SH-SY5Y (cell line): Measurements from ENCODE around the gene KCNF1.

Source experiments
- GATA2 ChIP-seq: IDR thresholded peaks from 2 replicates; pipeline ENCODE4 v1.6.1; 2011; ENCODE audit warnings: mild to moderate bottlenecking, low read depth, low read length
- GATA3 ChIP-seq: IDR thresholded peaks from 2 replicates; pipeline ENCODE4 v1.6.1; 2011; ENCODE audit warnings: low read depth, mild to moderate bottlenecking, low read length, moderate library complexity

DNA sequence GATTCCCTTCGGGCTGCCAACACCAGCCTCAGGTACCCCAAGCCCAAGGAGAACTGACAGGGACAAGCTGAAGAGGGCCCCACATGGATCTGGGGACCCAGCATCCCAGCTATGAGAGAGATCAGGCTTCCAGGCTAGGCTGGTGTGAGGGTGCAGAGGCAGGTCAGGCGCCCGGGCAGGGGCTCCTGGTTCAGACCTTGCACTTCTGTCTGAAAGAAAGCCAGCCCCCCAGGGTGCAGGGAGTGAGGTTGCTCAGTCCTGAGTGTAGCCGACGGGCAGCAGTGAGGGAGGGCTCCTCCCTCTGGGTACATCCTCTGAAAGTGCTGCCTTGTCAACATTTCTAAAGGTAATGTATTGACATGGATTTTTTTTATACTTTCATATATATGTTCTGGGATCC, 33.1 kb downstream of the KCNF1 start:
- TF ChIP-seq GATA2 (no peak), GATA3 (no peak)
